ENCODE data around the gene TCERG1.
A peak's percentile ranks its signal among the peaks of the same experiment; 100 is the strongest.

GRCh38 chr5:146533260-146533857 lies 86.2 kb downstream of the TCERG1 start:
- TF ChIP-seq, protein P1, sequence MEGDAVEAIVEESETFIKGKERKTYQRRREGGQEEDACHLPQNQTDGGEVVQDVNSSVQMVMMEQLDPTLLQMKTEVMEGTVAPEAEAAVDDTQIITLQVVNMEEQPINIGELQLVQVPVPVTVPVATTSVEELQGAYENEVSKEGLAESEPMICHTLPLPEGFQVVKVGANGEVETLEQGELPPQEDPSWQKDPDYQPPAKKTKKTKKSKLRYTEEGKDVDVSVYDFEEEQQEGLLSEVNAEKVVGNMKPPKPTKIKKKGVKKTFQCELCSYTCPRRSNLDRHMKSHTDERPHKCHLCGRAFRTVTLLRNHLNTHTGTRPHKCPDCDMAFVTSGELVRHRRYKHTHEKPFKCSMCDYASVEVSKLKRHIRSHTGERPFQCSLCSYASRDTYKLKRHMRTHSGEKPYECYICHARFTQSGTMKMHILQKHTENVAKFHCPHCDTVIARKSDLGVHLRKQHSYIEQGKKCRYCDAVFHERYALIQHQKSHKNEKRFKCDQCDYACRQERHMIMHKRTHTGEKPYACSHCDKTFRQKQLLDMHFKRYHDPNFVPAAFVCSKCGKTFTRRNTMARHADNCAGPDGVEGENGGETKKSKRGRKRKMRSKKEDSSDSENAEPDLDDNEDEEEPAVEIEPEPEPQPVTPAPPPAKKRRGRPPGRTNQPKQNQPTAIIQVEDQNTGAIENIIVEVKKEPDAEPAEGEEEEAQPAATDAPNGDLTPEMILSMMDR (conservative IDR thresholded peaks at IDR 0.05 in 1 of 2, IDR thresholded peaks at IDR 0.05 in 1 of 2; ENCODE audit: extremely low read depth in 1 of 2, insufficient read depth in 1 of 2, low read depth in 1 of 2, low read length in 2 of 2), result peak; percentile 89 to 94
- TF ChIP-seq EZH2 (IDR thresholded peaks at IDR 0.05; ENCODE audit: borderline replicate concordance, low read length), result no peak
